GM12878 (cell line): ENCODE measurements around the gene DES. TPM values are rescaled to one million over a fixed set of nuclear protein-coding genes. Genes with fewer than 3 reads are reported as not detected.

Experiments
- ATAC-seq: fragments of 200-7000 bp; cut with Tn5 transposase; 3 replicates; pipeline ENCODE4 v1.9.1; 2020; ENCODE audit warnings: mild to moderate bottlenecking, moderate library complexity
- BruUV-seq: library from RNA; stranded (reverse); fragments of 400-500 nt; replicated peaks from 2 replicates; lab custom pipeline; 2021; lab: Mats Ljungman, UMichigan
- CTCF ChIA-PET: fragments of 300-600 bp; sonication (Branson Sonifier 250); formaldehyde crosslinking; extraction: SDS; loops from one replicate; lab custom pipeline; 2021; ENCODE audit warnings: inconsistent platforms; lab: Yijun Ruan, JAX
- POLR2A ChIA-PET: fragments of 350-600 bp; formaldehyde crosslinking; extraction: SDS; loops from one replicate; lab custom pipeline; 2021; ENCODE audit warnings: inconsistent platforms; lab: Charles Lee
- RAD21 ChIA-PET: fragments of 300-600 bp; sonication (Branson Sonifier 250); formaldehyde crosslinking; loops from one replicate; lab custom pipeline; 2023; ENCODE audit warnings: antibody characterized with exemption; ENCODE audit not compliant: unreplicated experiment; lab: Charles Lee
- SMC1A ChIA-PET: fragments of 300-600 bp; sonication (Branson Sonifier 250); formaldehyde crosslinking; loops from one replicate; lab custom pipeline; 2023; ENCODE audit not compliant: unreplicated experiment, uncharacterized antibody; lab: Charles Lee
- DNase-seq: peaks from one replicate; pipeline ENCODE4 v3.0.0-alpha.2; 2011; ENCODE audit warnings: low read depth, low spot score
- FAIRE-seq: peaks from 3 replicates; lab custom pipeline; 2011; peaks lifted over from hg19 to GRCh38; lab: Jason Lieb, UNC
- H2AFZ ChIP-seq: 2 replicates; pipeline ENCODE4 v1.6.0; 2011; ENCODE audit warnings: low read depth, low read length, control low read depth; ENCODE audit not compliant: control insufficient read depth
- H3K27ac ChIP-seq: 2 replicates; pipeline ENCODE4 v1.5.1; 2011; ENCODE audit warnings: control low read depth; ENCODE audit not compliant: control insufficient read depth, insufficient read depth
- H3K27me3 ChIP-seq, 2 experiments: replicated peaks in 1 of 2; 2 replicates each; pipeline versions ENCODE4 v1.6.0 to v1.6.1; 2011; ENCODE audit warnings: low read length in 1 of 2; ENCODE audit not compliant: control insufficient read depth in 2 of 2, insufficient read depth in 2 of 2
- H3K36me3 ChIP-seq, 2 experiments: 2 replicates each; pipeline ENCODE4 v1.5.1; 2011; ENCODE audit warnings: low read length in 1 of 2; ENCODE audit not compliant: control insufficient read depth in 2 of 2, insufficient read depth in 2 of 2
- H3K4me1 ChIP-seq: 2 replicates; pipeline ENCODE4 v1.6.1; 2011; ENCODE audit warnings: mild to moderate bottlenecking, low read length, moderate library complexity, mixed read lengths; ENCODE audit not compliant: control insufficient read depth, insufficient read depth
- H3K4me2 ChIP-seq: 2 replicates; pipeline ENCODE4 v1.6.0; 2011; ENCODE audit warnings: control low read depth; ENCODE audit not compliant: control insufficient read depth, insufficient read depth
- H3K4me3 ChIP-seq: fragments of 200-600 bp; sonication (generic); 2 replicates; pipeline ENCODE4 v1.5.1; 2016
- H3K79me2 ChIP-seq: 2 replicates; pipeline ENCODE4 v1.6.0; 2011; ENCODE audit warnings: low read length; ENCODE audit not compliant: control insufficient read depth, insufficient read depth
- H3K9ac ChIP-seq: 2 replicates; pipeline ENCODE4 v1.8.0; 2011; ENCODE audit warnings: low read length, control low read depth, mixed read lengths; ENCODE audit not compliant: control insufficient read depth, insufficient read depth
- H3K9me3 ChIP-seq: replicated peaks from 3 replicates; pipeline ENCODE4 v1.5.1; 2011; ENCODE audit warnings: mild to moderate bottlenecking, low read length; ENCODE audit not compliant: control insufficient read depth, insufficient read depth
- H4K20me1 ChIP-seq: 2 replicates; pipeline ENCODE4 v1.6.0; 2011; ENCODE audit not compliant: control insufficient read depth, insufficient read depth
- ATF7 ChIP-seq: fragments of 450-650 bp; IDR thresholded peaks from 2 replicates; pipeline ENCODE4 v1.6.1; 2016; ENCODE audit warnings: low read depth, mild to moderate bottlenecking
- BMI1 ChIP-seq: fragments of 450-650 bp; IDR thresholded peaks from 2 replicates; pipeline ENCODE4 v1.6.1; 2016; ENCODE audit warnings: mild to moderate bottlenecking, moderate library complexity, borderline replicate concordance
- IKZF2 ChIP-seq, 2 experiments: fragments of 450-650 bp; IDR thresholded peaks; 2 replicates each; pipeline ENCODE4 v1.6.1; 2017; ENCODE audit warnings: mild to moderate bottlenecking in 2 of 2, moderate library complexity in 2 of 2
- NR2C2 ChIP-seq: IDR thresholded peaks from 2 replicates; pipeline ENCODE4 v1.6.1; 2011; ENCODE audit warnings: borderline replicate concordance, low read depth; ENCODE audit not compliant: control insufficient read depth, insufficient read length
- RB1 ChIP-seq: fragments of 450-650 bp; formaldehyde crosslinking; IDR thresholded peaks from 2 replicates; pipeline ENCODE4 v1.6.1; 2017; ENCODE audit warnings: mild to moderate bottlenecking, borderline replicate concordance
- SIX5 ChIP-seq: IDR thresholded peaks from 2 replicates; pipeline ENCODE4 v1.6.1; 2011; ENCODE audit warnings: mild to moderate bottlenecking, low read depth, low read length, moderate library complexity; ENCODE audit not compliant: severe bottlenecking
- SMAD1 ChIP-seq: fragments of 450-650 bp; IDR thresholded peaks from 2 replicates; pipeline ENCODE4 v1.6.1; 2018; ENCODE audit warnings: mild to moderate bottlenecking, low read depth; ENCODE audit not compliant: partially characterized antibody
- TCF7 ChIP-seq: IDR thresholded peaks from 2 replicates; pipeline ENCODE4 v1.6.1; 2014; ENCODE audit warnings: antibody characterized with exemption, borderline replicate concordance
- YBX1 ChIP-seq: fragments of 450-650 bp; IDR thresholded peaks from 2 replicates; pipeline ENCODE4 v1.6.1; 2016; ENCODE audit warnings: antibody characterized with exemption
- ZBTB11 ChIP-seq: fragments of 450-650 bp; formaldehyde crosslinking; IDR thresholded peaks from 2 replicates; pipeline ENCODE4 v1.5.0; 2022; ENCODE audit warnings: mild to moderate bottlenecking, missing genetic modification characterization
- ZNF622 ChIP-seq: fragments of 450-650 bp; IDR thresholded peaks from 2 replicates; pipeline ENCODE4 v1.6.1; 2017; ENCODE audit warnings: mild to moderate bottlenecking, inconsistent platforms
- WGBS: methylation state at CpG from one replicate; pipeline ENCODE4 v1.1.6; 2016; ENCODE audit warnings: low lambda C conversion rate; ENCODE audit not compliant: insufficient replicate concordance, insufficient coverage; ENCODE audit errors: missing lambda C conversion rate; 5-methylcytosine and 5-hydroxymethylcytosine counted together
- in situ Hi-C: fragments of 300-500 bp; cut with MboI; formaldehyde crosslinking; loops from 9 replicates; pipeline ENCODE4 v1.14.3; 2018; ENCODE audit warnings: mixed read lengths
- intact Hi-C: fragments of 100-400 bp; cut with micrococcal nuclease; formaldehyde crosslinking; loops from one replicate; pipeline ENCODE4 v1.14.2; 2022; ENCODE audit not compliant: unreplicated experiment
- polyA plus RNA-seq, 11 experiments: library from polyadenylated mRNA; depleted of rRNA in 4 of 11; unstranded in 6 of 11; stranded (reverse) in 5 of 11; fragments of >200 nt; fragmentation: Nextera tagmentation in 4 of 11; fragmentation: Illumina TruSeq in 1 of 11; extraction: Ambion mirVana in 4 of 11; extraction: Trizol in 1 of 11; gene quantifications; 1 replicate in 1 of 11; 2 replicates in 10 of 11; pipeline versions ENCODE4 v1.2.1 to v1.2.3, GENCODE V29; 2011 to 2016; ENCODE audit warnings: inconsistent platforms in 2 of 11, missing spikeins in 2 of 11, low read depth in 1 of 11
- total RNA-seq, 4 experiments: library from RNA; depleted of rRNA in 3 of 4; stranded (reverse); fragments of >200 nt in 3 of 4; fragmentation: Illumina TruSeq in 1 of 4; extraction: Trizol in 1 of 4; gene quantifications; 2 replicates each; pipeline versions ENCODE4 v1.2.1 to v1.2.3, GENCODE V29; 2013 to 2021

Gene DES
- total and polyA plus RNA-seq, 10 of the 15 experiments (the other 5 are each of a cell fraction or from before 2014, with no cell fraction given), result 0.80 TPM; not detected in 9

GRCh38 chr2:219439506-219439905 is 21.3 kb downstream of the DES start (continued):
- no peak for TF ChIP-seq ZNF622
- no peak for TF ChIP-seq SIX5
- TF ChIP-seq SMAD1, result no peak
- no peak for TF ChIP-seq BMI1
- TF ChIP-seq, all 136 proteins: peak for 0

GRCh38 chr2:219440388-219441256 is 22.4 kb downstream of the DES start:
- in situ Hi-C loops, result no loop called here
- no TSS peak for BruUV-seq
- ChIA-PET CTCF (interaction anchor here (1.6 kb wide), 1 partner anchor 37 kb away, joined by 4 read pairs; no protein-coding TSS in a partner anchor), POLR2A (no interaction called here), SMC1A (interaction anchor here (0.6 to 1.6 kb wide), 3 partner anchors 15 to 37 kb away, joined by 3 to 4 read pairs (median 3); no protein-coding TSS in a partner anchor), RAD21 (no interaction called here)
- Histone ChIP-seq H3K9ac (no peak overlapping the region), H3K4me2 (no peak overlapping the region), H2AFZ (no peak overlapping the region), H3K27ac (no peak overlapping the region), H3K27me3 (peaks cover 7 to 14% of the 10 kb centered on the region in 2 experiments), H4K20me1 (no peaks in the 10 kb centered on the region), H3K4me3 (no peak overlapping the region), H3K4me1 (no peaks in the 10 kb centered on the region), H3K9me3 (no peaks in the 10 kb centered on the region), H3K36me3 (no peaks in the 10 kb centered on the region), H3K79me2 (no peaks in the 10 kb centered on the region)
- intact Hi-C loops, result no loop called here
- ATAC-seq (no peak), FAIRE-seq (no peak), DNase-seq (no peak)
- TF ChIP-seq TCF7 (no peak), YBX1 (no peak), NR2C2 (no peak), ZBTB11 (CRISPR knock-in tag) (no peak), IKZF2 (IDR thresholded peaks at IDR 0.05) (no peak), ATF7 (no peak), SIX5 (no peak), RB1 (no peak)
- 32% methylated on average over 6 of the region's 6 CpGs for WGBS
